Measurements from ENCODE around the gene UAP1L1. TPM values are rescaled to one million over a fixed set of nuclear protein-coding genes. Genes with fewer than 3 reads are reported as not detected.

The UAP1L1 gene
- total and polyA plus RNA-seq, 8 donors: 5.2 to 14.4 (median 6.2) TPM

DNA sequence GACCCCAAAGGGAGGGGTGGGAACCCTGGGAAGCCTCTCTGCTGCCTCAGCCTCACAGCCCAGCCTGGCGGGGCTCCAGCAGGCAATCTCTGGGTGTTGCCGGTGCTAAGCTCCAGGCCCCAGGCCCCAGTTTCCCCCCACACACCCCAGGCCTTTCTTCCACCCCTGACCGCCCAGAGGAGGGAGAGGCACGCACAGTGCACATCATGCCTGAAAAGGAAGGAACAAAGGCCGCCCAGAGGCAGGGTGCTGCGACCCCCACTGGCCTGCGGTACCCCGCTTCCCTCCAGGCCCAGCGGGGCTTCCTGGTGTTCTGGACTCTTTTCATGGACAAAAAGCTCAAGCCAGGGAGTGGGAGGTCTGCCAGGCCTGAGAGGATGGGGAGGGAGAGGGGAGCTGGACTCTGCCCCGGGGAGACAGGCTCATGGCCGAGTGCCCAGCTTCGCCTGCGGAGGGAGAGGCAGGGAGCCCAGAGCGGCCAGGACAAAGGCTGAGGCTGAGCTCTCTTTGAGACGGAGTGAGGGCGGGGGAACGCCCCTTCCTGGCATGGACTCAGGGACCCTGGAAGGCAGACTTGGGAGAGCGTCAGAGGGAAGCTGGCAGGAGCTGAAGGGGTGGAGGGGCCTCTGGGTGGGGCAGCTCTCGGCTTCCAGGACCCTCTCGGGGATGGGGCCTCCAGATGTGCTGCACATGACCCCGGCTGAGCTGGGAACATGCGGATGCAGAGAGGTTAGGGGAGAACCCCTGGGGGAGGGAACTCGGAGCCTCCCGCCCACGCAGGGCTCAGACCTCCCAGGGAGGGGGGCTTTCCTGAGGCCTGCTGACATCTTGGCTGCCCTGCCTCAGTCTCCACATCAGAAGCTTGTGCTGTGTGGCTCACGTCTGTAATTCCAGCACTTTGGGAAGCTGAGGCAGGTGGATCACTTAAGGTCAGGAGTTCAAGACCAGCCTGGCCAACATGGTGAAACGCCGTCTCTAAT lies 21.6 kb upstream of the UAP1L1 start:
- H3K27ac ChIP-seq: peak overlapping the region; percentile 67 to 82 (median 68)
- H3K4me1 ChIP-seq: peaks cover 19 to 25% (median 20%) of the 10 kb centered on the region in 3 donors
- no peaks in the 10 kb centered on the region for H3K36me3 ChIP-seq
- H3K27me3 ChIP-seq: no peaks in the 10 kb centered on the region
- no peak for FAIRE-seq
- intact Hi-C loops (cut with DNase I): no loop called here
- peak; percentile 92 to 99 (median 96) for DNase-seq
- H3K9me3 ChIP-seq: no peaks in the 10 kb centered on the region
- TF ChIP-seq, protein P1, sequence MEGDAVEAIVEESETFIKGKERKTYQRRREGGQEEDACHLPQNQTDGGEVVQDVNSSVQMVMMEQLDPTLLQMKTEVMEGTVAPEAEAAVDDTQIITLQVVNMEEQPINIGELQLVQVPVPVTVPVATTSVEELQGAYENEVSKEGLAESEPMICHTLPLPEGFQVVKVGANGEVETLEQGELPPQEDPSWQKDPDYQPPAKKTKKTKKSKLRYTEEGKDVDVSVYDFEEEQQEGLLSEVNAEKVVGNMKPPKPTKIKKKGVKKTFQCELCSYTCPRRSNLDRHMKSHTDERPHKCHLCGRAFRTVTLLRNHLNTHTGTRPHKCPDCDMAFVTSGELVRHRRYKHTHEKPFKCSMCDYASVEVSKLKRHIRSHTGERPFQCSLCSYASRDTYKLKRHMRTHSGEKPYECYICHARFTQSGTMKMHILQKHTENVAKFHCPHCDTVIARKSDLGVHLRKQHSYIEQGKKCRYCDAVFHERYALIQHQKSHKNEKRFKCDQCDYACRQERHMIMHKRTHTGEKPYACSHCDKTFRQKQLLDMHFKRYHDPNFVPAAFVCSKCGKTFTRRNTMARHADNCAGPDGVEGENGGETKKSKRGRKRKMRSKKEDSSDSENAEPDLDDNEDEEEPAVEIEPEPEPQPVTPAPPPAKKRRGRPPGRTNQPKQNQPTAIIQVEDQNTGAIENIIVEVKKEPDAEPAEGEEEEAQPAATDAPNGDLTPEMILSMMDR (IDR thresholded peaks at IDR 0.05): no peak
- WGBS, 2 donors: 13 to 15% methylated on average over 27 to 28 of the region's 28 CpGs
- peak; percentile 81 to 92 (median 90) for ATAC-seq
- H3K4me3 ChIP-seq: no peak overlapping the region

DNA sequence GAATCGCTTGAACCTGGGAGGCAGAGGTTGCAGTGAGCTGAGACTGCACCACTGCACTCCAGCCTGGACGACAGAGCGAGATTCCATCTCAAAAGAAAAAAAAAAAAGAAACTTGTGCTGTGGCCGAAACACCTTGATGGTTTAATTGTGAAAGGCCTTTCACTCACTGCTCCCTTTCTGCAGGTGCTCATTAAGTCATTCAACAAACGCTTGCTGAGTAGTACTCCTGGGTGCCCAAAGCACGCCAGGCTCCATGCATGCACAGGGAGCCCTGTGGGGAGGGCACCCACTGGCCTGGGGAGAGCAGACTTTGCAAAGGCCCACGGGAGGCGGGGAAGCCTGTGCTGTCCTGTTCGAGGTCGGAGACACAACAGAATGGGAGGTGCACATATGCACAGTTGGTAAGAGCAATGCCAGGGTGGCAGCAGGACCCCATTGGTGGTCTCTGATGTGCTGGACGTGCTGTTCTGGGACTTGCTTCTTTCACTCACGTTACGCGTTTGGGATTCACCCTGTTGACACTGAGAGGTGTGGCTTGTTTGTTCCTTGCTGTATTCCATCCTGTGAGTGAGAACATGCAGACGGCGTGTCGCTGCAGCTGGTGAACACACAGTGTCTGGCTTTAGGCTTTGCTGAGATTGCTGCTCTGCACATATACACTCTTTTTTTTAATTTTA lies 20.4 kb upstream of the UAP1L1 start:
- DNase-seq (no peak), FAIRE-seq (no peak)
- 86 to 87% methylated on average over 17 of the region's 17 CpGs for WGBS, 2 donors

DNA sequence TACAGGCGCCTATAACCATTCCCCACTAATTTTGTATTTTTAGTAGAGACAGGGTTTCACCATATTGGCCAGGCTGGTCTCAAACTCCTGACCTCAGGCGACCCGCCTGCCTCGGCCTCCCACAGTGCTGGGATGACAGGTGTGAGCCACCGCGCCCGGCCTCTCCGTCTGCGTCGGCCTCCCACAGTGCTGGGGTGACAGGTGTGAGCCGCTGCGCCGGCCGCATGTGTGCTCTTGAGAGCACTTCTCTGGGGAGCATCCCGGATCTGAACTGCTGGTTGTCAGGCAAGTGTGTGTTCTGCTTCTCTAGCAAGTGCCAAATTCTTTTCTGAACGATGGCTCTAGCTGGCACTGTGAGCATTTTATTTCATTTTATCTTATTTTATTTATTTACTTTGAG lies 19.8 kb upstream of the UAP1L1 start:
- no peaks in the 10 kb centered on the region for H3K36me3 ChIP-seq
- DNase-seq (peak in 1 of 6 donors; percentile 52), ATAC-seq (no peak), FAIRE-seq (no peak)
- H3K4me1 ChIP-seq: peaks cover 19 to 25% (median 20%) of the 10 kb centered on the region in 3 donors
- TF ChIP-seq, protein P1 (IDR thresholded peaks at IDR 0.05): no peak
- no peak overlapping the region for H3K27ac ChIP-seq
- WGBS, 2 donors: 70 to 79% methylated on average over 16 of the region's 16 CpGs
- intact Hi-C loops (cut with DNase I): no loop called here
- H3K9me3 ChIP-seq: no peaks in the 10 kb centered on the region
- H3K4me3 ChIP-seq: no peak overlapping the region
- H3K27me3 ChIP-seq: no peaks in the 10 kb centered on the region

More for the DNA sequence above, 20.4 kb upstream of the UAP1L1 start:
- TF ChIP-seq, protein P1 (IDR thresholded peaks at IDR 0.05): no peak
- no peak for ATAC-seq
- intact Hi-C loops (cut with DNase I): no loop called here
- no peak overlapping the region for H3K27ac ChIP-seq
- H3K9me3 ChIP-seq: no peaks in the 10 kb centered on the region
- peaks cover 19 to 25% (median 20%) of the 10 kb centered on the region in 3 donors for H3K4me1 ChIP-seq
- H3K4me3 ChIP-seq: no peak overlapping the region
- H3K36me3 ChIP-seq: no peaks in the 10 kb centered on the region
- no peaks in the 10 kb centered on the region for H3K27me3 ChIP-seq

DNA sequence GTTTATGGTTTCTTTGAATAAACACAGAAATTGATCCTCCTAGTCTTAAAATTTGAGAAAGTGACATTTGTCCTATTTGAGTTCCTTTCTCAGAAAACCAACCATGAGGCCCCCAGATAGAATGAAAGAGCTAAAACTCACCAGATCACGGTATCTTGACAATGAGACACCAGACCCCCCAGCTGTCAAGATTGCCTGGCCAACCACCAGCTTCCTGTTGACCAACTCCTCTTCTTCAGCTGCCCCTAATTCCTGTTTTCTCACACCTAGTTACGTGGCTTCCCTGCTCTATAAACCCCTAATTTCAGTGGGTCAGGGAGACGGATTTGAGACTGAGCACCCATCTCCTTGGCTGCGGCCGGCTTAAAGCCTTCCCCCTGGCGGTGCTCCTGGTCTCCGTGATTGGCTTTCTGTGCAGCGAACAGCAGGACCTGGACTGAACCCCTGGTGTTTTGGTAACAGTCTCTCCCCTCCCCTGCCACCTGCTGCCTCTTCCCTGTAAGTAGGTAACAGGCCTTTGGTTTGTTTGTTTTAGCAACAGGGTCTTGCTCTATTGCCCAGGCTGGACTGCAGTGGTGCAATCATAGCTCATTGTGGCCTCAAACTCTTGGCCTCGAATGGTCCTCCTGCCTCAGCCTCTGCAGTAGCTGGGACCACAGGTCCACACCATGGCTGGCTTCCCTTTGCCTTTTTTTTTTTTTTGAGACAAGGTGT lies 18.6 kb upstream of the UAP1L1 start:
- intact Hi-C loops (cut with DNase I): no loop called here
- no peak for FAIRE-seq
- Histone ChIP-seq H3K36me3 (no peaks in the 10 kb centered on the region), H3K27ac (no peak overlapping the region), H3K4me3 (no peak overlapping the region), H3K4me1 (peaks cover 19 to 20% (median 19%) of the 10 kb centered on the region in 3 donors), H3K9me3 (no peaks in the 10 kb centered on the region), H3K27me3 (no peaks in the 10 kb centered on the region)
- no peak for ATAC-seq
- TF ChIP-seq, protein P1 (IDR thresholded peaks at IDR 0.05): no peak
- no peak for DNase-seq
- WGBS, 2 donors: 88 to 91% methylated on average over 9 of the region's 9 CpGs

Data from pancreas (tissue), 10 donors.